Upper lobe of left lung (tissue), 6 donors: ENCODE measurements around the gene ARIH1. TPM values are rescaled to one million over a fixed set of nuclear protein-coding genes. Genes with fewer than 3 reads are reported as not detected.

Source experiments
- ATAC-seq, 2 donors: fragments of 200-7000 bp; cut with Tn5 transposase; one replicate each; pipeline ENCODE4 v1.9.1; 2022; ENCODE audit warnings: mild to moderate bottlenecking in 2 of 2, moderate library complexity in 2 of 2; ENCODE audit not compliant: low FRiP score in 2 of 2
- DNase-seq, 2 donors: peaks; one replicate each; pipeline ENCODE4 v3.0.0-alpha.2; 2019 to 2020
- H3K27ac ChIP-seq, 4 donors: fragments of 200-600 bp; sonication (generic); one replicate each; pipeline ENCODE4 v1.5.1; 2016 to 2019
- H3K27me3 ChIP-seq, 4 donors: fragments of 200-600 bp; sonication (generic); one replicate each; pipeline ENCODE4 v1.5.1; 2017 to 2019
- H3K36me3 ChIP-seq, 4 donors: fragments of 200-600 bp; sonication (generic); one replicate each; pipeline ENCODE4 v1.5.1; 2016 to 2019
- H3K4me1 ChIP-seq, 4 donors: fragments of 200-600 bp; sonication (generic); one replicate each; pipeline ENCODE4 v1.5.1; 2018 to 2019
- H3K4me3 ChIP-seq, 4 donors: fragments of 200-600 bp; sonication (generic); one replicate each; pipeline ENCODE4 v1.5.1; 2017 to 2019; ENCODE audit warnings: mild to moderate bottlenecking in 2 of 4, moderate library complexity in 1 of 4
- H3K9me3 ChIP-seq, 4 donors: fragments of 200-600 bp; sonication (generic); one replicate each; pipeline ENCODE4 v1.5.1; 2018 to 2019
- CTCF ChIP-seq, 6 experiments: fragments of 450-650 bp in 4 of 6; fragments of 200-600 bp in 2 of 6; sonication (generic) in 2 of 6; IDR thresholded peaks; one replicate each; pipeline ENCODE4 v1.5.1; 2016 to 2019; ENCODE audit warnings: antibody characterized with exemption in 6 of 6
- EP300 ChIP-seq, 4 donors: sonication (generic); formaldehyde crosslinking; IDR thresholded peaks; one replicate each; pipeline ENCODE4 v1.5.1; 2017; ENCODE audit warnings: antibody characterized with exemption in 4 of 4, control low read depth in 2 of 4
- POLR2A ChIP-seq, 4 donors: fragments of 450-650 bp; IDR thresholded peaks; one replicate each; pipeline ENCODE4 v1.5.1; 2016 to 2017; ENCODE audit warnings: antibody characterized with exemption in 4 of 4, mild to moderate bottlenecking in 2 of 4
- POLR2AphosphoS5 ChIP-seq, 2 donors: sonication (generic); formaldehyde crosslinking; IDR thresholded peaks; one replicate each; pipeline ENCODE4 v1.5.1; 2017; ENCODE audit warnings: antibody characterized with exemption in 2 of 2
- WGBS, 2 donors: methylation state at CpG; one replicate each; pipeline ENCODE4 v1.1.5; 2017 to 2018; 5-methylcytosine and 5-hydroxymethylcytosine counted together
- total RNA-seq, 6 donors: library from RNA; depleted of rRNA in 4 of 6; stranded (reverse); fragments of >200 nt in 4 of 6; gene quantifications; one replicate each; pipeline versions ENCODE4 v1.1.0 to v1.2.1, GENCODE V29; 2016 to 2021
- donor health status: DM: no; HTN: no; CAD: no; lungs with moderate emphysema.
- donor health status: DM: no; HTN: yes; CAD: no; lungs with severe emphysema.

The ARIH1 gene
- total RNA-seq, 6 donors from 2014 or later, result 43.0 to 155 (median 85.4) TPM

- Histone ChIP-seq H3K9me3 (peaks cover 0 to 9% (median 8%) of the 10 kb centered on the region in 4 donors), H3K27ac (no peak overlapping the region), H3K27me3 (no peaks in the 10 kb centered on the region), H3K4me3 (no peak overlapping the region), H3K4me1 (peaks cover 0 to 13% (median 1%) of the 10 kb centered on the region in 4 donors), H3K36me3 (no peaks in the 10 kb centered on the region)
- 96 to 99% methylated on average over 11 of the region's 11 CpGs for WGBS, 2 donors
- DNase-seq, result no peak
- no peak for ATAC-seq
- TF ChIP-seq POLR2A (IDR thresholded peaks at IDR 0.05) (no peak), EP300 (IDR thresholded peaks at IDR 0.05) (no peak), CTCF (IDR thresholded peaks at IDR 0.05) (no peak), POLR2AphosphoS5 (IDR thresholded peaks at IDR 0.05) (no peak)
Measured at GRCh38 chr15:72540606-72541237, 66.6 kb downstream of the ARIH1 start.

GRCh38 chr15:72541674-72542073 lies 67.5 kb downstream of the ARIH1 start:
- Histone ChIP-seq H3K4me1 (peaks cover 0 to 9% (median 1%) of the 10 kb centered on the region in 4 donors), H3K27ac (no peak overlapping the region), H3K4me3 (no peak overlapping the region), H3K36me3 (peaks cover 0 to 4% (median 0%) of the 10 kb centered on the region in 4 donors), H3K27me3 (no peaks in the 10 kb centered on the region), H3K9me3 (peaks cover 0 to 9% (median 8%) of the 10 kb centered on the region in 4 donors)
- TF ChIP-seq CTCF (IDR thresholded peaks at IDR 0.05) (no peak), POLR2A (IDR thresholded peaks at IDR 0.05) (no peak), POLR2AphosphoS5 (IDR thresholded peaks at IDR 0.05) (no peak), EP300 (IDR thresholded peaks at IDR 0.05) (no peak)
- DNase-seq (no peak), ATAC-seq (no peak)

GRCh38 chr15:72545156-72545555 lies 71.0 kb downstream of the ARIH1 start:
- H3K27ac ChIP-seq, result no peak overlapping the region
- H3K27me3 ChIP-seq, result no peaks in the 10 kb centered on the region
- ATAC-seq (no peak), DNase-seq (no peak)
- peaks cover 0 to 9% (median 8%) of the 10 kb centered on the region in 4 donors for H3K9me3 ChIP-seq
- TF ChIP-seq POLR2AphosphoS5 (IDR thresholded peaks at IDR 0.05), result no peak
- TF ChIP-seq POLR2A (IDR thresholded peaks at IDR 0.05), result no peak
- TF ChIP-seq CTCF (IDR thresholded peaks at IDR 0.05), result no peak
- TF ChIP-seq EP300 (IDR thresholded peaks at IDR 0.05), result no peak
- no peak overlapping the region for H3K4me3 ChIP-seq
- peaks cover 0 to 5% (median 2%) of the 10 kb centered on the region in 4 donors for H3K4me1 ChIP-seq
- H3K36me3 ChIP-seq, result peaks cover 0 to 18% (median 0%) of the 10 kb centered on the region in 4 donors
- 60 to 63% methylated on average over 1 of the region's 1 CpG for WGBS, 2 donors

GRCh38 chr15:72554471-72555425 lies 80.6 kb downstream of the ARIH1 start:
- Histone ChIP-seq H3K36me3 (peaks cover 0 to 38% (median 10%) of the 10 kb centered on the region in 4 donors), H3K4me1 (peaks cover 0 to 2% (median 0%) of the 10 kb centered on the region in 4 donors), H3K27ac (no peak overlapping the region), H3K4me3 (no peak overlapping the region), H3K27me3 (no peaks in the 10 kb centered on the region), H3K9me3 (no peaks in the 10 kb centered on the region)
- no peak for TF ChIP-seq CTCF (IDR thresholded peaks at IDR 0.05)
- TF ChIP-seq POLR2A (IDR thresholded peaks at IDR 0.05), result no peak
- no peak for TF ChIP-seq EP300 (IDR thresholded peaks at IDR 0.05)
- TF ChIP-seq POLR2AphosphoS5 (IDR thresholded peaks at IDR 0.05), result no peak
- 92 to 98% methylated on average over 8 of the region's 8 CpGs for WGBS, 2 donors
- DNase-seq (no peak), ATAC-seq (no peak)
